Activated CD4-positive, alpha-beta T cell treated with anti-CD3 and anti-CD28 coated beads, Interleukin-2, amount 10 ng/mL, durations not matched to agents 7 days and 5 days (primary cell): Measurements from ENCODE around the gene ELOVL2. TPM values are rescaled to one million over a fixed set of nuclear protein-coding genes. Genes with fewer than 3 reads are reported as not detected.

Experiments
- CTCF ChIA-PET: fragments of 350-600 bp; sonication (Branson Sonifier 250); formaldehyde crosslinking; loops from one replicate; lab custom pipeline; 2021; ENCODE audit warnings: antibody characterized with exemption; lab: Charles Lee
- POLR2A ChIA-PET: fragments of 350-600 bp; sonication (Branson Sonifier 250); formaldehyde crosslinking; loops from one replicate; lab custom pipeline; 2021; ENCODE audit warnings: antibody characterized with exemption; lab: Charles Lee
- DNase-seq: peaks from one replicate; pipeline ENCODE4 v3.0.0-alpha.2; 2020
- H3K27ac Mint-ChIP-seq: one replicate; pipeline ENCODE4 v1.8.0; 2021; ENCODE audit warnings: mild to moderate bottlenecking, moderate library complexity, mixed read lengths
- H3K27me3 Mint-ChIP-seq: one replicate; pipeline ENCODE4 v1.8.0; 2021; ENCODE audit warnings: mixed read lengths
- H3K36me3 Mint-ChIP-seq: one replicate; pipeline ENCODE4 v1.8.0; 2021; ENCODE audit warnings: low read depth, mixed read lengths
- H3K4me1 Mint-ChIP-seq: one replicate; pipeline ENCODE4 v1.8.0; 2021; ENCODE audit warnings: mixed read lengths
- H3K4me3 Mint-ChIP-seq: one replicate; pipeline ENCODE4 v1.8.0; 2021; ENCODE audit warnings: mild to moderate bottlenecking, moderate library complexity, mixed read lengths
- H3K9me3 Mint-ChIP-seq: one replicate; pipeline ENCODE4 v1.8.0; 2021; ENCODE audit warnings: mixed read lengths
- total RNA-seq, 2 experiments: library from RNA; stranded (reverse); gene quantifications; one replicate each; pipeline ENCODE4 v1.2.3, GENCODE V29; 2021

The ELOVL2 gene
- total RNA-seq, 2 experiments from 2014 or later: not detected

DNA sequence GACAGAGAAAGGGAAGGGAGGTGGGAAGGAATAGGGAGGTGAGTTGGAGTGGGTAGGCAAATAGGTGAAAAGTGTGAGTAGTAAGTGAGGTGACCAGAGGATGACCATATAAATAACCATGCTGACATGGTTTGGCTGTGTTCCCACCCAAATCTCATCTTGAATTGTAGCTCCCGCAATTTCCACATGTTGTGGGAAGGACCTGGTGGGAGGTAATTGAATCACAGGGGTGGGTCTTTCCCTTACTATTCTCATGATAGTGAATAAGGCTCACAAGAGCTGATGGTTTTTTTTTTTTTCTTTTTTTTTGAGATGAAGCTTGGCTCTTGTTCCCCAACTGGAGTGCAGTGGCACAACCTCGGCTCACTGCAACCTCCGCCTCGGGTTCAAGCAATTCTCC, 28.0 kb upstream of the ELOVL2 start:
- H3K27ac Mint-ChIP-seq: no peak overlapping the region
- no peak for DNase-seq
- H3K4me1 Mint-ChIP-seq: no peaks in the 10 kb centered on the region
- H3K9me3 Mint-ChIP-seq: no peaks in the 10 kb centered on the region
- CTCF ChIA-PET: no interaction called here
- no peaks in the 10 kb centered on the region for H3K27me3 Mint-ChIP-seq
- no peaks in the 10 kb centered on the region for H3K36me3 Mint-ChIP-seq
- POLR2A ChIA-PET: no interaction called here
- no peak overlapping the region for H3K4me3 Mint-ChIP-seq

DNA sequence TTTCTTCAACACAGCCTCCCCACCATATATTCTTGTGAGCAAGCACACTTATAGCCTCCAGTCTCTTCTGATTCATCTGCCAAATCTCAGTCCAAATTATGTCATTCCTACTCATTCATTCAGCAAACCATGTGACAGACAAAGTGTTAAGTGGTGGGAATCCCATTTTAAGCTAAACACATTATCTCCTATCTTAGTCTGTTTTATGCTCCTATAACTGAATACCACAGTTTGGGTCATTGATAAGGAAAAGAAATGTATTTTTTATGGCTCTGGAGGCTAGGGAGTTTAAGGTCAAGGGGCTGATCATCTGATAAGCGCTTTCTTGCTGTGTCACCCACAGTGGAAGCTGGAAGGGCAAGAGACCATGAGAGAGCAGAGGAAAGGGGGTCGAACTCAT, 25.7 kb upstream of the ELOVL2 start:
- POLR2A ChIA-PET: no interaction called here
- Mint-ChIP-seq H3K9me3 (no peaks in the 10 kb centered on the region), H3K4me3 (no peak overlapping the region), H3K27me3 (no peaks in the 10 kb centered on the region), H3K4me1 (no peaks in the 10 kb centered on the region), H3K36me3 (no peaks in the 10 kb centered on the region), H3K27ac (no peak overlapping the region)
- CTCF ChIA-PET: no interaction called here
- no peak for DNase-seq

DNA sequence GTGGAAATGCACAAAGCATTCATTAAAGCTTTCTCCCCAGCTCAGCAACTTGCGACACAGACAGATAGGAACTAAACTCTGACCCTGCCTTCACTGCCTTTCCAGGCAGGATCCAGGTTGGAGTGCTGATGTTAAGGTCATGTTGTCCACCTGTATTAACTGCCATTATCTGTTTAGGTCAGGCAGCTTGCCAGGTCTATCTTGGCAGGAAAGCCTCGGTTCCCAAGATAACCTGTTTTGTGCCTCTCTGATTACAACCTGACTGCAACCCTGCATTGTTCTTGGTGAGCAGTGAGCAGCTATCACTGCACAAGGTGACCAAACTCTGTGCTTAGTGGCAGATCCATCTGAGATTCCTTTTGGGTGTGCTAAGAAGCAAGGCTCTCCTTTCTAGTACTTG, 23.2 kb upstream of the ELOVL2 start:
- H3K9me3 Mint-ChIP-seq: no peaks in the 10 kb centered on the region

DNA sequence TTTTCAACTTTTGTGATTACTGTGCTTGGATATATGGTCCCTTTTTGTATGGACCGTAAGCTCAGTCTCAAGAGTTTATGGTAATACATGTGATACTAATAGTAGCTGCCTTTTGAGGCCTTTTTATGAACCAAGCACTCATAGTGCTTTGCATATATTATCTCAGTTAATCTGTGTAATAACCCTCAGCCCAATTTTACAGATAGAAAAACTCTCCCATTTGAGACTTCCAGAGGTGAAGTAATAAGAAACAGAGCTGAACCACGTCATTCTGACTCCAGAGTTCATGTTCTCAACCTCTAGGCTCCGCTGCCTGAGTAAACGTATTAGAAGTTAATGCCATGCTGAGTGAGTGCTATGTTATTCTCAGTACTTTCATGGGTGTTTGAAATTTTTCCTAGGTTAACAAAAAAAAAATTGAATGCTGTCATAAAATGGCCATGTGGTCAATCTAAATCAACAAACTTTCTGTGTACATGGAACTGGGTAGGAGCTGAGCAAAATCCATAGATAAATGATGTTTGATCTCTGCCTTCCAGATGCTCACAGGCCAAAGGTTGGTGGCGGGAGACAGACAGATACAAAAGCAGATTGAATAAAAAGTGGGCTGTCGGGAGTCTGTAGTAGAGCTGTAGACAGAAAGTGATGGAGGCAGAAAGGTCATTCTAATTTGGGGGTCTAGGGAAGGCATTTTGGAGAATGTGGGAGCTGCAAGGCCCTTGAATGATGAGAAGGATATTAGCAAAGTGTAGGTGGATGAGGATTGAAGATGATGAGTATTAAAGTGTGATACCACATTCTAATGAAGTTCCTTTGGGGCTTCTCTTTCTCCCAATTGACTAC, 22.6 kb upstream of the ELOVL2 start:
- DNase-seq: no peak
- H3K27ac Mint-ChIP-seq: no peak overlapping the region
- ChIA-PET CTCF (interaction anchor here (0.6 kb wide), 1 partner anchor 1517 kb away, joined by 3 read pairs; no protein-coding TSS in a partner anchor), POLR2A (no interaction called here)
- H3K9me3 Mint-ChIP-seq: no peaks in the 10 kb centered on the region
- H3K36me3 Mint-ChIP-seq: no peaks in the 10 kb centered on the region
- H3K27me3 Mint-ChIP-seq: peaks cover 6% of the 10 kb centered on the region
- H3K4me3 Mint-ChIP-seq: no peak overlapping the region
- H3K4me1 Mint-ChIP-seq: no peaks in the 10 kb centered on the region

More for the DNA sequence above, 23.2 kb upstream of the ELOVL2 start:
- no peak overlapping the region for H3K4me3 Mint-ChIP-seq
- peaks cover 6% of the 10 kb centered on the region for H3K27me3 Mint-ChIP-seq
- no peaks in the 10 kb centered on the region for H3K36me3 Mint-ChIP-seq
- ChIA-PET CTCF (interaction anchor here (0.6 kb wide), 1 partner anchor 1516 kb away, joined by 3 read pairs; no protein-coding TSS in a partner anchor), POLR2A (no interaction called here)
- no peaks in the 10 kb centered on the region for H3K4me1 Mint-ChIP-seq
- DNase-seq: no peak
- no peak overlapping the region for H3K27ac Mint-ChIP-seq

DNA sequence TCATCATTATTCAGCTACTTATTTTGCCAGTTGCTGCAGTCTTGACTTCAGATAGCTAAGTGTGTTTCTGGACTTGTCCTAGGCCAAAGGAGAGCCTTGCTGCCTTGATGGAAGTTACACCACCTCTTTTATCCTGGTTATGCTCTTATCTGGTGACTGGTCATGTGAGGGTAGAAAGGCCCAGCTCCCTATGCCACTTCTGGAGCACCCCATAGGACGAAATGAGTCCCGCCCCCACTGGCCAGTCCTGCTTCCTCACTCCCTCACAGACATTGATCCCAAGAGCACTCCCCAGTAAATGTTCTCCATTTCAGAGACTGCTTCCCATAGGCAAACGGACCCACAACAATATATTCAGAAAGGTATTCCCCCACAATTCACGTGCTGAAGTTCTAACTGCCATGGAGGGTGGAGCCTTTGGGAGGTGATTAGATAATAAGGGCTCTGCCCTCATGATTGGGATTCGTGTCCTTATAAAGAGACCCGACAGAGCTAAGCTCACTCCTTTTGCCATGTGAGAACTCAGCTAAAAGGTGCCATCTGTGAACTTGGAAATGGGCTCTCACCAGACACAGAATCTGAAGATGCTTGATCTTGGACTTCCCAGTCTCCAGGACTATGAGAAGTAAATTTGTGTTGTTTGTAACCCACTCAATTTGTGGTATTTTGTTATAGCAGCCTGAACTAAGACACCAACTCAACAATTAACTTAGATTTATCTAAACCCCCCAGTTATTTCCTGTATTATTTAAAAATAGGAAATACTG, 21.5 kb upstream of the ELOVL2 start:
- POLR2A ChIA-PET: interaction anchor here (1.0 kb wide), 1 partner anchor 12 kb away, joined by 3 read pairs; no protein-coding TSS in a partner anchor

DNA sequence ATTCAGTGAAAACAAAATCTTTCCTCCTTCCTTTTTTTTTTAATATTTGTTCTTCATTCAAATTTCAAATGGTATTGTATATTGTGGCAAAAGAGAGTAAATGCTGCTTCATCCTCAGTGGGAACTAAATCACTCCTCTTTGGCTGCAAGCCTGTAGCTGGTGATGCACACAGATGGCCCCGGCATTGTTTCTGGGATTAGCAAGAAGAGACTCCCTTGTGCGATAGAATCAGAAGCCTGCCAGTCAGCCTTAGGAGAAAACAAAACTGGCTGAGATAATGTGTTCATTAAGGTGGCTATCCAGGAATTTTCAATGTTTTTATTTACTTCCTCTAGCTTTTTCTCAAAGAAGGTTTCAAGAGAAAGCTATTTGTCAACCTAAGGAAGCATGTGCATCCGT, 20.7 kb upstream of the ELOVL2 start:
- H3K27me3 Mint-ChIP-seq: peaks cover 9% of the 10 kb centered on the region
- DNase-seq: no peak
- no peak overlapping the region for H3K4me3 Mint-ChIP-seq
- no peaks in the 10 kb centered on the region for H3K9me3 Mint-ChIP-seq
- H3K36me3 Mint-ChIP-seq: no peaks in the 10 kb centered on the region
- H3K4me1 Mint-ChIP-seq: no peaks in the 10 kb centered on the region
- ChIA-PET POLR2A (interaction anchor here (1.0 kb wide), 1 partner anchor 11 kb away, joined by 3 read pairs; no protein-coding TSS in a partner anchor), CTCF (interaction anchor here (0.6 to 1.6 kb wide), 6 partner anchors 10 to 451 kb away, joined by 3 to 6 read pairs (median 4); no protein-coding TSS in a partner anchor)
- H3K27ac Mint-ChIP-seq: no peak overlapping the region

More for the DNA sequence above, 21.5 kb upstream of the ELOVL2 start:
- Mint-ChIP-seq H3K36me3 (no peaks in the 10 kb centered on the region), H3K27ac (no peak overlapping the region), H3K27me3 (peaks cover 9% of the 10 kb centered on the region), H3K4me3 (no peak overlapping the region), H3K4me1 (no peaks in the 10 kb centered on the region), H3K9me3 (no peaks in the 10 kb centered on the region)
- DNase-seq: no peak
- CTCF ChIA-PET: interaction anchor here (1.1 to 1.6 kb wide), 3 partner anchors 10 to 21 kb away, joined by 3 to 6 read pairs (median 5); no protein-coding TSS in a partner anchor

DNA sequence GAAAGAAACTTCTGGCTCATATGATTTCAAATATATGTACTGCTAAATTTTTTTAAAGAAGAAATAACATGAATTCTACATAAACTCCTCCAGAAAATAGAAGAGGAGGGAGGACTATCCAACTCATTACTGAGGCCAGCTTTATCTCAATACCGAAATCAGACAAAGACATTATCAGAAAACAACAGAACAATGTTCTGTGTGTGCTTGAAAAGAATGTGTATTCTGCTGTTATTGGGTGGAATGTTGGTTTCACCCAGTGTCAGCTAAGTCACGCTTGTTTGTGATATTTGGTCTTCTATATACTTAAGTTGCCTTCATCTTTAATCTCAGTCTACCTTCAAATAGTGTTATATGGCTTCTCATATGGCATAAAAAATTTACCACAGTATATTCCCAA, 18.6 kb upstream of the ELOVL2 start:
- Mint-ChIP-seq H3K4me3 (no peak overlapping the region), H3K27me3 (peaks cover 9% of the 10 kb centered on the region), H3K9me3 (no peaks in the 10 kb centered on the region), H3K36me3 (no peaks in the 10 kb centered on the region), H3K4me1 (no peaks in the 10 kb centered on the region), H3K27ac (no peak overlapping the region)
- DNase-seq: no peak
- ChIA-PET POLR2A (no interaction called here), CTCF (no interaction called here)

DNA sequence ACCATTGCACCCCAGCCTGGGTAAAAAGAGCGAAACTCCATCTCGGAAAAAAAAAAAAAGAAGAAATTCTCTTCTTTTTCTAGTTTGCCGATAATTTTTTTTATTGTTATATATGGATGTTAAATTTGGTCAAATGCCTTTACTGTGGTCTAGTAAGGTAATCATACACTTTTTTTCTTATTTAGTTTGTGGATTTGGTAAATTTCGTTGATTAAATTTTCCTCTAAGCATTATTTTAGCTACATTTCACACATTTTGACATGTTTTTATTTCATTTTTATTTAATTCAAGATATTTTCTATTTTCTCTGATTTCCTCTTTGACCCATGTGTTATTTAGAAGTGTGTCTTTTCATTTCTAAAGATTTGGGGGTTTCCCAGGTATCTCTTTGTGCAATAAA, 18.0 kb upstream of the ELOVL2 start:
- peaks cover 9% of the 10 kb centered on the region for H3K27me3 Mint-ChIP-seq
- H3K36me3 Mint-ChIP-seq: no peaks in the 10 kb centered on the region
- CTCF ChIA-PET: no interaction called here
- H3K4me3 Mint-ChIP-seq: no peak overlapping the region
- H3K4me1 Mint-ChIP-seq: no peaks in the 10 kb centered on the region
- no peak for DNase-seq
- POLR2A ChIA-PET: no interaction called here
- no peaks in the 10 kb centered on the region for H3K9me3 Mint-ChIP-seq
- no peak overlapping the region for H3K27ac Mint-ChIP-seq

DNA sequence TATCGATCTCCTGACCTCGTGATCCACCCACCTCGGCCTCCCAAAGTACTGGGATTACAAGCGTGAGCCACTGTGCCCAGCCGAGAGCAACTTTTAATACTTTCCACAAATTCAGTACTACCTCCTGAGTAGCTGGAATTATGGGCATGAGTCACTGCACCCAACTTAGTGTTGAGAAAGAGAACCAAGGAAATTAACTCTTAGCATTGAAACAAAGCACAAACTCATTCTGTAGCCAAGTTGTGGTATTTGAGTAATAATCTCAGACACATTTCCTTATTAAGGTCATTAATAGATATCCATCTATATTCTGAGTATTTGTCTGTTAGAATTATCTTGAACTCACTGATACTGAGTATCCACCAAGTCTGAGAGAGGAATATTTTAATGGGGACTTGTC, 14.3 kb upstream of the ELOVL2 start:
- Mint-ChIP-seq H3K27me3 (peaks cover 6% of the 10 kb centered on the region), H3K4me3 (no peak overlapping the region), H3K27ac (no peak overlapping the region), H3K36me3 (no peaks in the 10 kb centered on the region), H3K9me3 (no peaks in the 10 kb centered on the region), H3K4me1 (no peaks in the 10 kb centered on the region)
- CTCF ChIA-PET: no interaction called here
- POLR2A ChIA-PET: no interaction called here
- no peak for DNase-seq

DNA sequence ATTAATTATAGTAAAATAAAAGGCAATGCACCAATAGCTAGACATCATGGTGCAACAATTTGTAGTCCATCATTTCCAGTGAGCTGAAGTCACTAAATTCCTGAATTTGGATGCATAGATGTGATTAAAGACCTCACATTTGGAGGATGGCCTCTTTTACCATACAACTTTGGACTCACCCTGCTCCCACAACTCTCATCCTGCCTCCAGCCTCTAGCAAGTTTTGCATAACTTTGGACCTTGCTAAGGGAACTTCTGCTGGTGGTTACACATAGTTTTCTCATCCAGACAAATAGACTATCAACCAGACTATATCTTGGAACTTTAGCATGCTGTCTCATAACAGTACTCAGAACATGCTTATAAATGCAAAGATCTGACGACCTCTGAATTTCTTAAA, 12.8 kb upstream of the ELOVL2 start:
- ChIA-PET POLR2A (no interaction called here), CTCF (no interaction called here)
- no peak overlapping the region for H3K27ac Mint-ChIP-seq
- H3K4me1 Mint-ChIP-seq: no peaks in the 10 kb centered on the region
- no peak for DNase-seq
- peaks cover 3% of the 10 kb centered on the region for H3K27me3 Mint-ChIP-seq
- H3K9me3 Mint-ChIP-seq: no peaks in the 10 kb centered on the region
- H3K4me3 Mint-ChIP-seq: no peak overlapping the region
- H3K36me3 Mint-ChIP-seq: no peaks in the 10 kb centered on the region

DNA sequence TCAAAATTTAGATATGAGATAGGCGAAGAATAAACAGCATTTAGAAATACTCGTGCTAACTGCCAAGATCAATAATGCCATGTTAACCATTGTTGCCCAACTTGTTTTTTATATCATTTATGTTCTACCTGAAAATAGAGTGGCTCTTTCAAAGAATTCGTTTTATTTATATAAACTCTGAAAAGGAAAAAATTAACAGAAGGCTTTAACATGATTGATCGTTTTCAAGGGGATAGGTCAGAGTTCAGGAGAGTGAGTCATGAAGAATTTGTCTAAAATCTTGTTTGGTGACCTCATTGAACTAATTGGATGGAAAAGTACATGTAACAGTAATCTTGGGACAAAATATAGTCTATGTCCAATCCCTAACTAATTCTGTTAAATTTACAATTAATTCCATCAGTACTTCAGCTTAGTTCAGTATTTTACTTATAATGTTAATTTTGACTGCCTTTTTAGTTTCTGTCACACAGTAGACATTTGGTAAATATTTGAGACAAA, 11.1 kb upstream of the ELOVL2 start:
- no peaks in the 10 kb centered on the region for H3K9me3 Mint-ChIP-seq
- ChIA-PET POLR2A (no interaction called here), CTCF (interaction anchor here (2.0 kb wide), 1 partner anchor 10 kb away, joined by 6 read pairs; no protein-coding TSS in a partner anchor)
- no peak overlapping the region for H3K27ac Mint-ChIP-seq
- DNase-seq: no peak
- H3K4me3 Mint-ChIP-seq: no peak overlapping the region
- H3K27me3 Mint-ChIP-seq: peaks cover 5% of the 10 kb centered on the region
- no peaks in the 10 kb centered on the region for H3K36me3 Mint-ChIP-seq
- no peaks in the 10 kb centered on the region for H3K4me1 Mint-ChIP-seq

DNA sequence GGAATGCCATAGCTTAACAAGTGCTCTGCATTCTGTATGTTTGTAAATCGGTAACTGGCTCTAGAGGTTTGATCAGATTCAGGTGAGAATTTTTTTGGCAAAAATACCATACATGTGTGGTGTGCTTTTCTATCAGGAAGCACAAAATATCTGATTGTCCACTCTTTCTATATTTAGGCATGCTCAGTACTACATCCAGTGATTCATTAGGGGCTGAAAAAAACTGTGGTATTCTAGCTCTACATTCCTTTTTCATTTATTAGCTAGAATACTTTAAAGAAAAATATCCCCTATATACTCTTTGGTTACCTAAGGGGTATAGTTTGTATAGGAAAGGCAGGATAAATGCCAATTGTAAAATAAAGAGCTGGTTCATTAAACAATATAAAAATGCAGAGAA, 10.6 kb upstream of the ELOVL2 start:
- no peak for DNase-seq

More for the DNA sequence above, 10.6 kb upstream of the ELOVL2 start:
- Mint-ChIP-seq H3K27me3 (peaks cover 7% of the 10 kb centered on the region), H3K36me3 (no peaks in the 10 kb centered on the region), H3K4me1 (no peaks in the 10 kb centered on the region), H3K4me3 (no peak overlapping the region), H3K27ac (no peak overlapping the region), H3K9me3 (no peaks in the 10 kb centered on the region)
- POLR2A ChIA-PET: interaction anchor here (1.2 kb wide), 1 partner anchor 10 kb away, joined by 3 read pairs; no protein-coding TSS in a partner anchor
- CTCF ChIA-PET: interaction anchor here (2.0 kb wide), 1 partner anchor 11 kb away, joined by 6 read pairs; no protein-coding TSS in a partner anchor
